ENCODE measurements around the gene UBE2O.
A peak's percentile ranks its signal among the peaks of the same experiment; 100 is the strongest.

Gene UBE2O

GRCh38 chr17:76353599-76354316 lies 99.2 kb downstream of the UBE2O start, which contains the start of gene PRPSAP1:
TSS of gene PRPSAP1 (minus strand) at chr17:76353916. CDS start at chr17:76353703, 213 bp downstream.
- TF ChIP-seq TSHZ2 (CRISPR knock-in tag; IDR thresholded peaks at IDR 0.05) (peak; percentile 98), BACH2 (CRISPR knock-in tag; IDR thresholded peaks at IDR 0.05; ENCODE audit: borderline replicate concordance) (no peak), PATZ1 (CRISPR knock-in tag; IDR thresholded peaks at IDR 0.05; ENCODE audit: borderline replicate concordance) (no peak), ZNF70 (CRISPR knock-in tag; IDR thresholded peaks at IDR 0.05) (no peak; the same call in 1 of the 2 replicates), TCF4 (CRISPR knock-in tag; IDR thresholded peaks at IDR 0.05; ENCODE audit: borderline replicate concordance) (no peak), OSR1 (CRISPR knock-in tag; IDR thresholded peaks at IDR 0.05) (no peak), CSRNP3 (CRISPR knock-in tag; IDR thresholded peaks at IDR 0.05) (no peak), CSDC2 (CRISPR knock-in tag; IDR thresholded peaks at IDR 0.05) (peak; percentile 92; the same call in 1 of the 2 replicates), ZNF8 (CRISPR knock-in tag; IDR thresholded peaks at IDR 0.05) (peak; percentile 54; the same call in 1 of the 2 replicates), ZNF565 (CRISPR knock-in tag; conservative IDR thresholded peaks at IDR 0.05; ENCODE audit: low read depth) (peak; percentile 87), ARNTL (CRISPR knock-in tag; IDR thresholded peaks at IDR 0.05; ENCODE audit: borderline replicate concordance, low read depth) (peak; percentile 71; the same call in 1 of the 2 replicates), GLIS3 (CRISPR knock-in tag; IDR thresholded peaks at IDR 0.05) (peak; percentile 27; the same call in 1 of the 2 replicates), ZC3H10 (CRISPR knock-in tag; IDR thresholded peaks at IDR 0.05) (no peak), RARB (CRISPR knock-in tag; IDR thresholded peaks at IDR 0.05) (no peak), CREB5 (CRISPR knock-in tag; IDR thresholded peaks at IDR 0.05; ENCODE audit: low read depth) (no peak), ISL1 (CRISPR knock-in tag; IDR thresholded peaks at IDR 0.05) (no peak), ZFP30 (CRISPR knock-in tag; IDR thresholded peaks at IDR 0.05) (0 out of 2 replicates have a peak, but pooled peaks have one; percentile 28), TOX (CRISPR knock-in tag; IDR thresholded peaks at IDR 0.05; ENCODE audit: borderline replicate concordance) (no peak), PPARA (CRISPR knock-in tag; IDR thresholded peaks at IDR 0.05; ENCODE audit: borderline replicate concordance) (peak; percentile 86), POU6F1 (CRISPR knock-in tag; IDR thresholded peaks at IDR 0.05; ENCODE audit: borderline replicate concordance, low read depth) (peak; percentile 95), SNAI2 (CRISPR knock-in tag; IDR thresholded peaks at IDR 0.05) (peak; percentile 98), ZFP3 (CRISPR knock-in tag; IDR thresholded peaks at IDR 0.05) (peak; percentile 89; the same call in 1 of the 2 replicates)
- ATAC-seq: peak; percentile 98

- ATAC-seq: peak; percentile 46
- no peak for TF ChIP-seq CSRNP3 (CRISPR knock-in tag; IDR thresholded peaks at IDR 0.05)
- no peak for TF ChIP-seq CREB5 (CRISPR knock-in tag; IDR thresholded peaks at IDR 0.05; ENCODE audit: low read depth)
- TF ChIP-seq SNAI2 (CRISPR knock-in tag; IDR thresholded peaks at IDR 0.05): no peak
- TF ChIP-seq TCF4 (CRISPR knock-in tag; IDR thresholded peaks at IDR 0.05; ENCODE audit: borderline replicate concordance): no peak
- no peak for TF ChIP-seq ZFP30 (CRISPR knock-in tag; IDR thresholded peaks at IDR 0.05)
- no peak for TF ChIP-seq ZNF8 (CRISPR knock-in tag; IDR thresholded peaks at IDR 0.05)
- no peak for TF ChIP-seq ARNTL (CRISPR knock-in tag; IDR thresholded peaks at IDR 0.05; ENCODE audit: borderline replicate concordance, low read depth)
- no peak for TF ChIP-seq ESRRG (CRISPR knock-in tag; IDR thresholded peaks at IDR 0.05)
- no peak for TF ChIP-seq ZNF565 (CRISPR knock-in tag; conservative IDR thresholded peaks at IDR 0.05; ENCODE audit: low read depth)
- no peak for TF ChIP-seq CSDC2 (CRISPR knock-in tag; IDR thresholded peaks at IDR 0.05)
- TF ChIP-seq TOX (CRISPR knock-in tag; IDR thresholded peaks at IDR 0.05; ENCODE audit: borderline replicate concordance): no peak
These were observed 99.9 kb downstream of the UBE2O start for GRCh38 chr17:76353004-76353598.
